Measurements from ENCODE around the gene TP63. TPM values are rescaled to one million over a fixed set of nuclear protein-coding genes. Genes with fewer than 3 reads are reported as not detected.
A peak's percentile ranks its signal among the peaks of the same experiment; 100 is the strongest.

TP63 gene
- total RNA-seq, 1 experiment from 2014 or later: 3.6 TPM

GRCh38 chr3:189797103-189797750, 166.0 kb downstream of the TP63 start:
- H3K4me3 ChIP-seq: no peak overlapping the region
- CTCF ChIA-PET: no interaction called here

GRCh38 chr3:189799366-189799765, 168.2 kb downstream of the TP63 start:
- H3K4me2 ChIP-seq: peak overlapping the region; percentile 6; the same call in 1 of the 2 replicates

More at GRCh38 chr3:189797103-189797750, 166.0 kb downstream of the TP63 start:
- no peaks in the 10 kb centered on the region for H3K9me2 ChIP-seq (ENCODE audit: insufficient read depth)
- no peak for TF ChIP-seq EZH2 (IDR thresholded peaks at IDR 0.05; ENCODE audit: low read depth)
- TF ChIP-seq CTCF (conservative IDR thresholded peaks at IDR 0.05): no peak
- intact Hi-C loops (cut with micrococcal nuclease; ENCODE audit: unreplicated experiment): no loop called here
- H4K20me1 ChIP-seq (ENCODE audit: insufficient read depth): no peaks in the 10 kb centered on the region
- peaks cover 14% of the 10 kb centered on the region for H3K4me1 ChIP-seq (replicated peaks; ENCODE audit: insufficient read depth)
- H2AFZ ChIP-seq: peak overlapping the region; percentile 39; the same call in 1 of the 2 replicates
- peaks cover 13% of the 10 kb centered on the region; the same call in 1 of the 2 replicates for H3K9me3 ChIP-seq (ENCODE audit: insufficient read depth, low read depth)
- DNase-seq: no peak
- H3K27ac ChIP-seq: no peak overlapping the region
- no peaks in the 10 kb centered on the region for H3K79me2 ChIP-seq (ENCODE audit: low read depth)
- H3K27me3 ChIP-seq (ENCODE audit: insufficient read depth, low read depth): no peaks in the 10 kb centered on the region
- BruUV-seq (replicated peaks): no TSS peak
- H3K36me3 ChIP-seq (ENCODE audit: low read depth): no peaks in the 10 kb centered on the region
- POLR2A ChIA-PET (ENCODE audit: unreplicated experiment): interaction anchor here (0.6 kb wide), 1 partner anchor 268 kb away, joined by 4 read pairs; no protein-coding TSS in a partner anchor
- no peak overlapping the region for H3K4me2 ChIP-seq
- H3F3A ChIP-seq (ENCODE audit: insufficient read depth, low read depth): 0 out of 2 replicates have a peak, but pooled peaks cover 10% of the 10 kb centered on the region

GRCh38 chr3:189800436-189800835, 169.2 kb downstream of the TP63 start:
- no peak overlapping the region for H2AFZ ChIP-seq
- BruUV-seq (replicated peaks): no TSS peak
- no peak for DNase-seq
- H3K4me1 ChIP-seq (replicated peaks; ENCODE audit: insufficient read depth): peaks cover 14% of the 10 kb centered on the region
- ChIA-PET CTCF (no interaction called here), POLR2A (ENCODE audit: unreplicated experiment) (interaction anchor here (0.5 to 0.6 kb wide), 2 partner anchors 9 to 455 kb away, joined by 3 to 23 read pairs; no protein-coding TSS in a partner anchor)
- 0 out of 2 replicates have a peak, but pooled peaks cover 1% of the 10 kb centered on the region for H3K9me3 ChIP-seq (ENCODE audit: insufficient read depth, low read depth)
- no peaks in the 10 kb centered on the region for H3K9me2 ChIP-seq (ENCODE audit: insufficient read depth)
- 0 out of 2 replicates have a peak, but pooled peaks cover 10% of the 10 kb centered on the region for H3F3A ChIP-seq (ENCODE audit: insufficient read depth, low read depth)
- H3K79me2 ChIP-seq (ENCODE audit: low read depth): no peaks in the 10 kb centered on the region
- TF ChIP-seq CTCF (conservative IDR thresholded peaks at IDR 0.05) (no peak), EZH2 (IDR thresholded peaks at IDR 0.05; ENCODE audit: low read depth) (no peak)
- no peaks in the 10 kb centered on the region for H3K27me3 ChIP-seq (ENCODE audit: insufficient read depth, low read depth)
- H3K4me3 ChIP-seq: no peak overlapping the region
- H3K4me2 ChIP-seq: no peak overlapping the region
- intact Hi-C loops (cut with micrococcal nuclease; ENCODE audit: unreplicated experiment): no loop called here
- no peak overlapping the region for H3K27ac ChIP-seq
- no peaks in the 10 kb centered on the region for H4K20me1 ChIP-seq (ENCODE audit: insufficient read depth)
- H3K36me3 ChIP-seq (ENCODE audit: low read depth): no peaks in the 10 kb centered on the region

More at GRCh38 chr3:189799366-189799765, 168.2 kb downstream of the TP63 start:
- no peaks in the 10 kb centered on the region for H4K20me1 ChIP-seq (ENCODE audit: insufficient read depth)
- no peaks in the 10 kb centered on the region for H3K79me2 ChIP-seq (ENCODE audit: low read depth)
- 0 out of 2 replicates have a peak, but pooled peaks cover 8% of the 10 kb centered on the region for H3K9me3 ChIP-seq (ENCODE audit: insufficient read depth, low read depth)
- ChIA-PET CTCF (interaction anchor here (1.3 kb wide), 1 partner anchor 149 kb away, joined by 6 read pairs; no protein-coding TSS in a partner anchor), POLR2A (ENCODE audit: unreplicated experiment) (interaction anchor here (1.1 kb wide), 1 partner anchor 495 kb away, joined by 3 read pairs; no protein-coding TSS in a partner anchor)
- H3K4me1 ChIP-seq (replicated peaks; ENCODE audit: insufficient read depth): peaks cover 14% of the 10 kb centered on the region
- TF ChIP-seq EZH2 (IDR thresholded peaks at IDR 0.05; ENCODE audit: low read depth) (no peak), CTCF (conservative IDR thresholded peaks at IDR 0.05) (no peak)
- no peak overlapping the region for H3K4me3 ChIP-seq
- peak overlapping the region; percentile 26 for H3K27ac ChIP-seq
- peak in 1 of 2 experiments; percentile 61 for DNase-seq
- H3K36me3 ChIP-seq (ENCODE audit: low read depth): no peaks in the 10 kb centered on the region
- no peaks in the 10 kb centered on the region for H3K27me3 ChIP-seq (ENCODE audit: insufficient read depth, low read depth)
- peak overlapping the region; percentile 10; the same call in 1 of the 2 replicates for H2AFZ ChIP-seq
- H3K9me2 ChIP-seq (ENCODE audit: insufficient read depth): no peaks in the 10 kb centered on the region
- H3F3A ChIP-seq (ENCODE audit: insufficient read depth, low read depth): 0 out of 2 replicates have a peak, but pooled peaks cover 10% of the 10 kb centered on the region
- intact Hi-C loops (cut with micrococcal nuclease; ENCODE audit: unreplicated experiment): no loop called here
- BruUV-seq (replicated peaks): no TSS peak

Measured in PC-9 (cell line).